ENCODE results near the gene PTPRH. TPM values are rescaled to one million over a fixed set of nuclear protein-coding genes. Genes with fewer than 3 reads are reported as not detected.

The PTPRH gene
- total RNA-seq, 3 donors from 2014 or later (not counting 1 experiment from before 2014, with no cell fraction given): 0.45 TPM; not detected in 2

DNA sequence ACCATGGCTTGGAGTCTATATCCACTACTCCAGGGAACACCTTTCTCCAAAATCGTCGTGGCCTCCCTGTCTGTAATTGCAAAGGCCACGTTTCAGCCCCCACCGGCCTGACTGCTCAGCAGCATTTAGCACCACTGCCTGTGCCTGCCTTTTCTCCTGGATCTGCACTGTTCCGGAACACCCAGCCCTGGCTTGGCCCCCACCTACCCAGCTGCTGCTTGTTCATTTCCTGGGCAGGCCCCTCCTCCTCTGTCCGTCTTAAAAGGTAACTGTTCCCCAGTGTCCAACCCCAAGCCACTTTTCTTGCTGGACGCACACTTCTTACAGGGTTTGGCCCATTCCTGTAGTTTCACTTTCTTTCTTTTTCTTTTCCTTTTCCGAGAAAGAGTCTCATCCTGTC is 20.7 kb downstream of the PTPRH start:
- H3K36me3 ChIP-seq (ENCODE audit: control insufficient read depth, insufficient read depth, low read length): no peaks in the 10 kb centered on the region
- ATAC-seq: no peak
- H3K27ac ChIP-seq (ENCODE audit: low read length): no peak overlapping the region
- H3K27me3 ChIP-seq (ENCODE audit: control insufficient read depth, insufficient read depth, low read length): no peaks in the 10 kb centered on the region
- Mint-ChIP-seq H3K27ac (no peak overlapping the region), H3K36me3 (no peaks in the 10 kb centered on the region), H3K27me3 (ENCODE audit: low read depth in 2 of 2) (peaks cover 8 to 11% of the 10 kb centered on the region in 2 donors), H3K4me3 (no peak overlapping the region), H3K4me1 (peaks cover 0 to 6% of the 10 kb centered on the region in 2 donors), H3K9me3 (no peaks in the 10 kb centered on the region)
- no peaks in the 10 kb centered on the region for H3K4me1 ChIP-seq (ENCODE audit: control insufficient read depth, insufficient read depth, low read length)
- DNase-seq: no peak
- TF ChIP-seq CTCF (IDR thresholded peaks at IDR 0.05): no peak
- no peaks in the 10 kb centered on the region for H3K9me3 ChIP-seq (ENCODE audit: control insufficient read depth, insufficient read depth, low read length)
- intact Hi-C loops (cut with micrococcal nuclease): no loop called here
- 20% methylated on average over 8 of the region's 8 CpGs for WGBS (ENCODE audit: insufficient coverage)
- no peak overlapping the region for H3K4me3 ChIP-seq (ENCODE audit: low read length)

GRCh38 chr19:55186080-55186479 is 23.2 kb downstream of the PTPRH start:
- intact Hi-C loops (cut with micrococcal nuclease): no loop called here
- H3K9me3 ChIP-seq (ENCODE audit: control insufficient read depth, insufficient read depth, low read length): no peaks in the 10 kb centered on the region
- no peak for ATAC-seq
- H3K4me3 ChIP-seq (ENCODE audit: low read length): no peak overlapping the region
- H3K4me1 ChIP-seq (ENCODE audit: control insufficient read depth, insufficient read depth, low read length): no peaks in the 10 kb centered on the region
- peaks cover 11% of the 10 kb centered on the region for H3K27me3 ChIP-seq (ENCODE audit: control insufficient read depth, insufficient read depth, low read length)
- 84% methylated on average over 12 of the region's 12 CpGs for WGBS (ENCODE audit: insufficient coverage)
- no peaks in the 10 kb centered on the region for H3K9me3 Mint-ChIP-seq
- no peaks in the 10 kb centered on the region for H3K36me3 ChIP-seq (ENCODE audit: control insufficient read depth, insufficient read depth, low read length)
- TF ChIP-seq CTCF (IDR thresholded peaks at IDR 0.05): no peak
- no peak overlapping the region for H3K4me3 Mint-ChIP-seq
- no peaks in the 10 kb centered on the region for H3K36me3 Mint-ChIP-seq
- DNase-seq: no peak
- peaks cover 0 to 6% of the 10 kb centered on the region in 2 donors for H3K4me1 Mint-ChIP-seq
- peaks cover 8 to 20% of the 10 kb centered on the region in 2 donors for H3K27me3 Mint-ChIP-seq (ENCODE audit: low read depth in 2 of 2)
- H3K27ac Mint-ChIP-seq: no peak overlapping the region
- H3K27ac ChIP-seq (ENCODE audit: low read length): no peak overlapping the region

DNA sequence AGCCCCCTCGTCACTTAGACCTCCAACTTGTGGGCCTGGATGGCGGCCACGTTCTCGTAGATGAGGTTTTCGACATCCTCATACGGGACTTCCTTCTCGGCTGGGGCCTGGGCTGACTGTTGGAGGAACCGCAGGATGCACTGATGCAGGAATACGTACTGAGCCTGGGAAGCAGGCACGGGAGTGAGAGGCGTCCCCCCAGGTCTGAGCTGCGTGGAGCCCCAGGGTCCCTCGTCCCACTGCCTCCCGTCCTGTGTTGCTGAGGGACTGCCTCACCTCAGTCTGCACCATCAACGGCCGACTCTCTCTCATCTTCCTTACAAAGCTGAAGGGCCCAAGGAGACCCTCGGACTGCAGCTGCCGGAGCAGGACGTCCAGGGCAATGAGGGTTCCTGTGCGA is 27.6 kb downstream of the PTPRH start:
- Mint-ChIP-seq H3K27me3 (ENCODE audit: low read depth in 2 of 2) (peaks cover 22 to 39% of the 10 kb centered on the region in 2 donors), H3K4me3 (no peak overlapping the region), H3K4me1 (peaks cover 12 to 25% of the 10 kb centered on the region in 2 donors), H3K9me3 (no peaks in the 10 kb centered on the region), H3K27ac (no peak overlapping the region), H3K36me3 (no peaks in the 10 kb centered on the region)
- H3K4me1 ChIP-seq (ENCODE audit: control insufficient read depth, insufficient read depth, low read length): peaks cover 22% of the 10 kb centered on the region
- intact Hi-C loops (cut with micrococcal nuclease): no loop called here
- no peak for DNase-seq
- H3K27ac ChIP-seq (ENCODE audit: low read length): no peak overlapping the region
- H3K9me3 ChIP-seq (ENCODE audit: control insufficient read depth, insufficient read depth, low read length): no peaks in the 10 kb centered on the region
- 70% methylated on average over 20 of the region's 20 CpGs for WGBS (ENCODE audit: insufficient coverage)
- no peaks in the 10 kb centered on the region for H3K36me3 ChIP-seq (ENCODE audit: control insufficient read depth, insufficient read depth, low read length)
- no peak for ATAC-seq
- TF ChIP-seq CTCF (IDR thresholded peaks at IDR 0.05): no peak
- H3K27me3 ChIP-seq (ENCODE audit: control insufficient read depth, insufficient read depth, low read length): peaks cover 31% of the 10 kb centered on the region
- no peak overlapping the region for H3K4me3 ChIP-seq (ENCODE audit: low read length)
